Mesothelial cell of epicardium (in vitro differentiated cells): ENCODE results near the gene AGTPBP1. TPM values are rescaled to one million over a fixed set of nuclear protein-coding genes. Genes with fewer than 3 reads are reported as not detected.

Source experiments
- DNase-seq, 2 experiments: peaks; one replicate each; pipeline ENCODE4 v3.0.0; 2021; ENCODE audit warnings: low spot score in 2 of 2; ENCODE audit not compliant: unreplicated experiment in 2 of 2
- H3K27ac Mint-ChIP-seq: 2 replicates; pipeline ENCODE4 v1.8.0; 2021; ENCODE audit warnings: mixed read lengths
- H3K27me3 Mint-ChIP-seq: 2 replicates; pipeline ENCODE4 v1.8.0; 2021; ENCODE audit warnings: low read depth, mixed read lengths
- H3K36me3 Mint-ChIP-seq: 2 replicates; pipeline ENCODE4 v1.8.0; 2021; ENCODE audit warnings: mixed read lengths
- H3K4me1 Mint-ChIP-seq: 2 replicates; pipeline ENCODE4 v1.8.0; 2021; ENCODE audit warnings: mixed read lengths
- H3K4me3 Mint-ChIP-seq: 2 replicates; pipeline ENCODE4 v1.8.0; 2021; ENCODE audit warnings: mild to moderate bottlenecking, moderate library complexity, mixed read lengths
- H3K9me3 Mint-ChIP-seq: 2 replicates; pipeline ENCODE4 v1.8.0; 2021; ENCODE audit warnings: mixed read lengths
- total RNA-seq: library from RNA; stranded (reverse); gene quantifications from 3 replicates; pipeline ENCODE4 v1.2.1, GENCODE V29; 2021
- TF ChIP-seq, protein P1 (sequence below): fragments of 200-600 bp; sonication (generic); IDR thresholded peaks from one replicate; pipeline ENCODE4 v1.5.0; 2021; ENCODE audit warnings: antibody characterized with exemption; ENCODE audit not compliant: unreplicated experiment

The AGTPBP1 gene
- total RNA-seq, 1 donor from 2014 or later = 26.0 TPM

DNA sequence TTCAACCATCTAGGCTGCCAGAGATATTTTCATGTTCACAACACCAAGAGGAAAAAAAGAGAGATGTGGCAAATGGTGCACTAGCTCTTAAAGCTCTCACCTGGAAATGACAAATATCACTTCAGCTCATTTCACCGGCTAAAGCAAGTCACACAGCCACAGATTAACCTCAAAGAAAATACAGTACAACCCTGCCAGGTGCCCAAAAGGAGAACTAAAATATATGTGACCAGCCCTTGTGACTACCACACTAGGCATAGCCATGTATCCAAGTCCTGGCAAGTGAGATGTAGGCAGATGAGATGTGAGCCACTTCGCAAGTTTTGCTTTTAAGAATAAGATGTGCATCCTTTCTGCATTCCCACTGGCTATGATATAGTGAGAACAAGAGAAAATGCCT lies 41.4 kb downstream of the AGTPBP1 start:
- Mint-ChIP-seq H3K4me3 (no peak overlapping the region), H3K4me1 (peaks cover 2% of the 10 kb centered on the region), H3K27ac (no peak overlapping the region), H3K36me3 (peaks cover 19% of the 10 kb centered on the region), H3K9me3 (peaks cover 7% of the 10 kb centered on the region), H3K27me3 (no peaks in the 10 kb centered on the region)
- no peak for DNase-seq
- TF ChIP-seq, protein P1, sequence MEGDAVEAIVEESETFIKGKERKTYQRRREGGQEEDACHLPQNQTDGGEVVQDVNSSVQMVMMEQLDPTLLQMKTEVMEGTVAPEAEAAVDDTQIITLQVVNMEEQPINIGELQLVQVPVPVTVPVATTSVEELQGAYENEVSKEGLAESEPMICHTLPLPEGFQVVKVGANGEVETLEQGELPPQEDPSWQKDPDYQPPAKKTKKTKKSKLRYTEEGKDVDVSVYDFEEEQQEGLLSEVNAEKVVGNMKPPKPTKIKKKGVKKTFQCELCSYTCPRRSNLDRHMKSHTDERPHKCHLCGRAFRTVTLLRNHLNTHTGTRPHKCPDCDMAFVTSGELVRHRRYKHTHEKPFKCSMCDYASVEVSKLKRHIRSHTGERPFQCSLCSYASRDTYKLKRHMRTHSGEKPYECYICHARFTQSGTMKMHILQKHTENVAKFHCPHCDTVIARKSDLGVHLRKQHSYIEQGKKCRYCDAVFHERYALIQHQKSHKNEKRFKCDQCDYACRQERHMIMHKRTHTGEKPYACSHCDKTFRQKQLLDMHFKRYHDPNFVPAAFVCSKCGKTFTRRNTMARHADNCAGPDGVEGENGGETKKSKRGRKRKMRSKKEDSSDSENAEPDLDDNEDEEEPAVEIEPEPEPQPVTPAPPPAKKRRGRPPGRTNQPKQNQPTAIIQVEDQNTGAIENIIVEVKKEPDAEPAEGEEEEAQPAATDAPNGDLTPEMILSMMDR = no peak

- H3K4me3 Mint-ChIP-seq = no peak overlapping the region
- TF ChIP-seq, protein P1 = no peak
- H3K9me3 Mint-ChIP-seq = peaks cover 33% of the 10 kb centered on the region
- H3K27ac Mint-ChIP-seq = peak overlapping the region; percentile 16
- DNase-seq = no peak
- H3K27me3 Mint-ChIP-seq = no peaks in the 10 kb centered on the region
- H3K36me3 Mint-ChIP-seq = peaks cover 38% of the 10 kb centered on the region
- H3K4me1 Mint-ChIP-seq = peaks cover 19% of the 10 kb centered on the region
These were observed 53.4 kb downstream of the AGTPBP1 start for GRCh38 chr9:85688361-85688760.

- no peak for DNase-seq
- TF ChIP-seq, protein P1 = no peak
- Mint-ChIP-seq H3K4me3 (no peak overlapping the region), H3K4me1 (peaks cover 31% of the 10 kb centered on the region), H3K9me3 (peaks cover 25% of the 10 kb centered on the region), H3K27me3 (no peaks in the 10 kb centered on the region), H3K27ac (no peak overlapping the region), H3K36me3 (peaks cover 29% of the 10 kb centered on the region)
These were observed 56.7 kb downstream of the AGTPBP1 start for GRCh38 chr9:85685081-85685480.

DNA sequence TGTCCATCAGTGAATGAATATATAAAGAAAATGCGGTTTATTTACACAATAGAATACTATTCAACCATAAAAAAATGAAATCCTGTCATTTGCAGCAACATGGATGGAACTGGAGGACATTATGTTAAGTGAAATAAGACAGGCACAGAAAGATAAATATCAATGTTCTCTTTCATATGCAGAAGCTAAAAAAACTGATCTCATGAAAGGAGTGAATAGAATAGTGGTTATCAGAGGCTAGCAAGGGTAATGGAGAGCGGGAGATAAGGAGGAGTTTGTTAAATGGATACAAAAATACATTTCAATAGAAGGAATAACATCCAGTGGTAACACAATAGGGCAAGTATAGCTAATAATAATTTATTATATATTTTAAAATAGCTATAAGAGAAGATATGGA lies 65.0 kb downstream of the AGTPBP1 start:
- no peak overlapping the region for H3K27ac Mint-ChIP-seq
- H3K27me3 Mint-ChIP-seq = no peaks in the 10 kb centered on the region
- no peaks in the 10 kb centered on the region for H3K9me3 Mint-ChIP-seq
- peaks cover 9% of the 10 kb centered on the region for H3K36me3 Mint-ChIP-seq
- no peak for DNase-seq
- TF ChIP-seq, protein P1 = no peak
- H3K4me3 Mint-ChIP-seq = no peak overlapping the region
- H3K4me1 Mint-ChIP-seq = no peaks in the 10 kb centered on the region

DNA sequence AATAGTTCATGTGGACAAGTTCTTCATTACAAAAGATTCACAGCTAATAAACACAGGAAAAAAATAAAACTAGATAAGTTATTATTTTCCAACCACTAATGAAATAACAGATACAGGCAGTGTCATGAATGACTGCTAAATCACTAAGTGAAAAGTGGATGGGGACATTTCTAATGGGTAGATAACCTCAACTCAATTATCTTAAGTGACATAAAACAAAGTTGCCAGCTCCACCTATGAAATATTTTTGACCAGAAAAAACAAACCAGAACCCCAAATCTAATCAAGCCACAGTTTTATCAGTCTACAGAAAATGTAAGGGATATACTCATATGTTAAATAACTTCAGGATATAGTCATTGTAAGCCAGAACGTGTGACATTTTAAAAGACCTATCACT lies 74.4 kb downstream of the AGTPBP1 start:
- no peak for DNase-seq
- Mint-ChIP-seq H3K9me3 (no peaks in the 10 kb centered on the region), H3K4me1 (no peaks in the 10 kb centered on the region), H3K4me3 (no peak overlapping the region), H3K36me3 (peaks cover 10% of the 10 kb centered on the region), H3K27ac (no peak overlapping the region), H3K27me3 (no peaks in the 10 kb centered on the region)
- TF ChIP-seq, protein P1 = no peak

DNA sequence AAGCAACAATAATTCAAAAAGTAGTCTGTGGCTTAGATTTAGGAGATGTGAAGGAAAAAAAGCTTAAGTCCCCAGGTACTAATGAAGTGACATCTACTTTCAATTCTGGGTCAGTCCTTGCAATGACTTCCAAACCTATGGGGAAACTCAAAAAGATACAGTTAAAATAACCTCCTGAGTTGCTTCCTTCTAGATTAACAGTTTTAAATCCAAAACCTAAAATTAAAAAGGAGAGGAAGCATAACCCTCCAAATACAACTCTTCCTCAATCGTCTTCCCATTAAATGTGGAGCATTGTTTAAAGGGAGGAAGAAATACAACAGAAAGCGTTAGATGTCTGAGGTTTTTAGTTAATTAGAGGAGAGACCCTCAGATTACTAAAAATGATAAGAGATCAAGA lies 75.7 kb downstream of the AGTPBP1 start:
- Mint-ChIP-seq H3K9me3 (no peaks in the 10 kb centered on the region), H3K27ac (no peak overlapping the region), H3K27me3 (no peaks in the 10 kb centered on the region), H3K4me1 (no peaks in the 10 kb centered on the region), H3K36me3 (peaks cover 8% of the 10 kb centered on the region), H3K4me3 (no peak overlapping the region)
- TF ChIP-seq, protein P1 = no peak
- no peak for DNase-seq
